Endodermal cell (in vitro differentiated cells): Measurements from ENCODE around the gene PHETA1. TPM values are rescaled to one million over a fixed set of nuclear protein-coding genes. Genes with fewer than 3 reads are reported as not detected.

Experiments used
- DNase-seq: peaks from one replicate; pipeline ENCODE4 v3.0.0-alpha.2; 2017
- H3K27ac ChIP-seq: 2 replicates; pipeline ENCODE4 v1.5.1; 2013; ENCODE audit warnings: mild to moderate bottlenecking, low read depth, low read length, moderate library complexity
- H3K27me3 ChIP-seq: 2 replicates; pipeline ENCODE4 v1.6.1; 2013; ENCODE audit warnings: mild to moderate bottlenecking, low read length, moderate library complexity; ENCODE audit not compliant: insufficient read depth, control insufficient read depth, poor library complexity, severe bottlenecking
- H3K36me3 ChIP-seq: 2 replicates; pipeline ENCODE4 v1.7.0; 2013; ENCODE audit warnings: mild to moderate bottlenecking, low read length, moderate library complexity; ENCODE audit not compliant: control insufficient read depth, insufficient read depth
- H3K4me1 ChIP-seq: one replicate; pipeline ENCODE4 v1.7.0; 2013; ENCODE audit warnings: low read length; ENCODE audit not compliant: control insufficient read depth, insufficient read depth
- H3K4me3 ChIP-seq: 2 replicates; pipeline ENCODE4 v1.5.1; 2013; ENCODE audit warnings: mild to moderate bottlenecking, low read length, moderate library complexity
- H3K9ac ChIP-seq: 2 replicates; pipeline ENCODE4 v1.6.1; 2013; ENCODE audit warnings: mild to moderate bottlenecking, low read length, moderate library complexity; ENCODE audit not compliant: poor library complexity, severe bottlenecking; ENCODE audit errors: extremely low read depth
- H3K9me3 ChIP-seq: 2 replicates; pipeline ENCODE4 v1.6.1; 2013; ENCODE audit warnings: mild to moderate bottlenecking, low read length, moderate library complexity; ENCODE audit not compliant: control insufficient read depth
- H3K27ac Mint-ChIP-seq: 2 replicates; pipeline ENCODE4 v1.8.0; 2020; ENCODE audit warnings: mixed read lengths
- H3K27me3 Mint-ChIP-seq: 2 replicates; pipeline ENCODE4 v1.8.0; 2021; ENCODE audit warnings: mild to moderate bottlenecking, mixed read lengths; ENCODE audit not compliant: insufficient read depth
- H3K36me3 Mint-ChIP-seq: 2 replicates; pipeline ENCODE4 v1.8.0; 2020; ENCODE audit warnings: low read depth, mixed read lengths
- H3K4me1 Mint-ChIP-seq: 2 replicates; pipeline ENCODE4 v1.8.0; 2020; ENCODE audit warnings: mixed read lengths
- H3K4me3 Mint-ChIP-seq: 2 replicates; pipeline ENCODE4 v1.8.0; 2020; ENCODE audit warnings: mild to moderate bottlenecking, moderate library complexity, mixed read lengths
- H3K9me3 Mint-ChIP-seq: 2 replicates; pipeline ENCODE4 v1.8.0; 2020; ENCODE audit warnings: mild to moderate bottlenecking, mixed read lengths
- CTCF ChIP-seq: fragments of 200-600 bp; sonication (generic); conservative IDR thresholded peaks from 2 replicates; pipeline ENCODE4 v1.5.0; 2021; ENCODE audit warnings: antibody characterized with exemption, mild to moderate bottlenecking
- WGBS, 2 experiments: methylation state at CpG; one replicate each; pipeline versions ENCODE4 v1.1.5 to v1.1.7; 2013; ENCODE audit warnings: missing lambda C conversion rate in 2 of 2, mixed read lengths in 1 of 2; ENCODE audit not compliant: insufficient coverage in 1 of 2, insufficient read length in 1 of 2; 5-methylcytosine and 5-hydroxymethylcytosine counted together
- total RNA-seq, 2 donors: library from RNA; stranded (reverse); fragmentation: NEBNext Ultra II Directional in 1 of 2; extraction: Animal tissue kit (Norgen Biotek cat#: 25700) in 1 of 2; gene quantifications; 2 replicates in 1 of 2; 3 replicates in 1 of 2; pipeline ENCODE4 v1.2.1, GENCODE V29; 2021

The PHETA1 gene
- total RNA-seq, 2 donors from 2014 or later, result 15.0 to 19.2 TPM

- no peak overlapping the region for H3K27ac ChIP-seq
Measured at GRCh38 chr12:111386885-111387284, 18.0 kb upstream of the PHETA1 start.

GRCh38 chr12:111384596-111384995 is 15.7 kb upstream of the PHETA1 start:
- Mint-ChIP-seq H3K4me1 (no peaks in the 10 kb centered on the region), H3K4me3 (no peak overlapping the region), H3K27me3 (peaks cover 7% of the 10 kb centered on the region), H3K27ac (no peak overlapping the region), H3K36me3 (no peaks in the 10 kb centered on the region), H3K9me3 (no peaks in the 10 kb centered on the region)
- no peak for TF ChIP-seq CTCF
- Histone ChIP-seq H3K27me3 (no peaks in the 10 kb centered on the region), H3K4me1 (no peaks in the 10 kb centered on the region), H3K9me3 (no peaks in the 10 kb centered on the region), H3K4me3 (no peak overlapping the region), H3K9ac (no peak overlapping the region), H3K36me3 (no peaks in the 10 kb centered on the region), H3K27ac (no peak overlapping the region)
- 90 to 100% methylated on average over 4 to 5 of the region's 5 CpGs for WGBS, 2 experiments
- no peak for DNase-seq

More at GRCh38 chr12:111386885-111387284, 18.0 kb upstream of the PHETA1 start:
- Mint-ChIP-seq H3K9me3 (no peaks in the 10 kb centered on the region), H3K27me3 (peaks cover 7% of the 10 kb centered on the region), H3K36me3 (no peaks in the 10 kb centered on the region), H3K4me1 (no peaks in the 10 kb centered on the region), H3K4me3 (no peak overlapping the region), H3K27ac (no peak overlapping the region)
- no peaks in the 10 kb centered on the region for H3K36me3 ChIP-seq
- no peak for TF ChIP-seq CTCF
- WGBS, 2 experiments, result 81 to 90% methylated on average over 3 of the region's 3 CpGs
- H3K9ac ChIP-seq, result no peak overlapping the region
- no peaks in the 10 kb centered on the region for H3K27me3 ChIP-seq
- H3K4me3 ChIP-seq, result no peak overlapping the region
- no peak for DNase-seq
- H3K4me1 ChIP-seq, result no peaks in the 10 kb centered on the region
- H3K9me3 ChIP-seq, result no peaks in the 10 kb centered on the region

- Mint-ChIP-seq H3K36me3 (peaks cover 3% of the 10 kb centered on the region), H3K9me3 (peaks cover 13% of the 10 kb centered on the region), H3K4me3 (no peak overlapping the region), H3K27me3 (peaks cover 3% of the 10 kb centered on the region), H3K4me1 (no peaks in the 10 kb centered on the region), H3K27ac (no peak overlapping the region)
- H3K4me3 ChIP-seq, result no peak overlapping the region
- H3K9ac ChIP-seq, result no peak overlapping the region
- no peaks in the 10 kb centered on the region for H3K4me1 ChIP-seq
- H3K27ac ChIP-seq, result no peak overlapping the region
- DNase-seq, result no peak
- H3K9me3 ChIP-seq, result no peaks in the 10 kb centered on the region
- no peaks in the 10 kb centered on the region for H3K27me3 ChIP-seq
- TF ChIP-seq CTCF, result no peak
- WGBS, 2 experiments, result 84 to 94% methylated on average over 6 of the region's 6 CpGs
- H3K36me3 ChIP-seq, result no peaks in the 10 kb centered on the region
Measured at GRCh38 chr12:111379942-111380554, 11.2 kb upstream of the PHETA1 start.
